ENCODE measurements around the gene LY6G6D. TPM values are rescaled to one million over a fixed set of nuclear protein-coding genes. Genes with fewer than 3 reads are reported as not detected.

LY6G6D gene
- total RNA-seq, 1 experiment from 2014 or later: not detected

DNA sequence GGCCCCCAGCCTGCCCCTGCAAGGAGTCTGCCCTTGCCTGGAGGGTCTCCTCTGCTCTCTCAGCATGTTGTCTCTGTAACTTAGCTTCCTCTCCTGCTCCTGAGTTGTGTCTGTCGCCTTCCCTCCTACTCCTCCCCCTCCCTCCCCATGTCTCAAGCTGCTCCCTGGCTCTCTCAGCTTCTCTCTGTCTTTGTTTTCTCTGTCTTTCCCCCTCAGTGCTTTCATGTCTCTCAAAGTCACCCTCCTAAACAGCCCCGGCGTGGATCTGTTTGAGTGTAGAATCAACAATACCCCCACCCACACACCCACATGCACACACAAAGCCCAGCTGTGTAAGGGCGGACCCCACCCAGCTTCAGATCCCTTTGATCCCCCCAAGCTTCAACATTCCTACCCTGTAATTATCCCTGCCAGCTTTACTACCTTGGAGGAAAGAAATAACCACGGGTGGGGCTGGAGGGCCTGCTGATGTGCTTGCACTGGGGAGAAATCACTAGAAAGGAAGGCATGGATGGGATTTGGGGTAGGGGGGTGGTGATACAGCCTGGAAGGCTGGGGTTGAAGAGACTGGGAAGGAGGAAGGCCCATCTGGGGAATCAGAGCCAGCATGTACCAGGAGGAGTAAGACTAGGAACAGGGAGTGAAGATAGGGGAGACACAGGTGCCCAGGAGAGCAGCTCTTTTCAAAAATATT, 1.0 kb upstream of the LY6G6D start:
- BruUV-seq (replicated peaks): no TSS peak
- intact Hi-C loops (cut with micrococcal nuclease; ENCODE audit: unreplicated experiment): no loop called here
- CTCF ChIA-PET: no interaction called here

GRCh38 chr6:31717499-31718222, 2.5 kb downstream of the LY6G6D start:
- CTCF ChIA-PET: no interaction called here
- H3K9me3 ChIP-seq (ENCODE audit: low read depth, low read length, poor library complexity, severe bottlenecking): no peaks in the 10 kb centered on the region
- no peak for TF ChIP-seq EZH2 (IDR thresholded peaks at IDR 0.05; ENCODE audit: borderline replicate concordance, low read depth, low read length, poor library complexity, severe bottlenecking)
- no peak for TF ChIP-seq CTCF (conservative IDR thresholded peaks at IDR 0.05; ENCODE audit: low read depth, low read length)
- H3K4me3 ChIP-seq (ENCODE audit: low read depth, low read length, poor library complexity, severe bottlenecking): no peak overlapping the region
- DNase-seq (ENCODE audit: low spot score): no peak
- POLR2A ChIA-PET (ENCODE audit: low non-redundant PET): no interaction called here
- no peaks in the 10 kb centered on the region for H3K36me3 ChIP-seq (ENCODE audit: insufficient read depth, low read length, poor library complexity, severe bottlenecking)
- H3K4me1 ChIP-seq (ENCODE audit: insufficient read depth, low read length, poor library complexity, severe bottlenecking): no peaks in the 10 kb centered on the region
- H3K27ac ChIP-seq (ENCODE audit: low read depth, low read length, poor library complexity, severe bottlenecking): no peak overlapping the region
- H3K27me3 ChIP-seq (replicated peaks; ENCODE audit: insufficient read depth, low read depth, low read length, poor library complexity): no peaks in the 10 kb centered on the region
- intact Hi-C loops (cut with micrococcal nuclease; ENCODE audit: unreplicated experiment): no loop called here
- BruUV-seq (replicated peaks): no TSS peak

More for the DNA sequence above, 1.0 kb upstream of the LY6G6D start:
- no peak for DNase-seq (ENCODE audit: low spot score)
- Histone ChIP-seq H3K9me3 (ENCODE audit: low read depth, low read length, poor library complexity, severe bottlenecking) (no peaks in the 10 kb centered on the region), H3K27me3 (replicated peaks; ENCODE audit: insufficient read depth, low read depth, low read length, poor library complexity) (no peaks in the 10 kb centered on the region), H3K4me3 (ENCODE audit: low read depth, low read length, poor library complexity, severe bottlenecking) (no peak overlapping the region), H3K4me1 (ENCODE audit: insufficient read depth, low read length, poor library complexity, severe bottlenecking) (no peaks in the 10 kb centered on the region), H3K36me3 (ENCODE audit: insufficient read depth, low read length, poor library complexity, severe bottlenecking) (no peaks in the 10 kb centered on the region), H3K27ac (ENCODE audit: low read depth, low read length, poor library complexity, severe bottlenecking) (no peak overlapping the region)
- no peak for TF ChIP-seq EZH2 (IDR thresholded peaks at IDR 0.05; ENCODE audit: borderline replicate concordance, low read depth, low read length, poor library complexity, severe bottlenecking)
- no peak for TF ChIP-seq CTCF (conservative IDR thresholded peaks at IDR 0.05; ENCODE audit: low read depth, low read length)
- POLR2A ChIA-PET (ENCODE audit: low non-redundant PET): no interaction called here

- TF ChIP-seq CTCF (conservative IDR thresholded peaks at IDR 0.05; ENCODE audit: low read depth, low read length) (no peak), EZH2 (IDR thresholded peaks at IDR 0.05; ENCODE audit: borderline replicate concordance, low read depth, low read length, poor library complexity, severe bottlenecking) (no peak)
- Histone ChIP-seq H3K4me3 (ENCODE audit: low read depth, low read length, poor library complexity, severe bottlenecking) (no peak overlapping the region), H3K4me1 (ENCODE audit: insufficient read depth, low read length, poor library complexity, severe bottlenecking) (no peaks in the 10 kb centered on the region), H3K27me3 (replicated peaks; ENCODE audit: insufficient read depth, low read depth, low read length, poor library complexity) (no peaks in the 10 kb centered on the region), H3K9me3 (ENCODE audit: low read depth, low read length, poor library complexity, severe bottlenecking) (no peaks in the 10 kb centered on the region), H3K27ac (ENCODE audit: low read depth, low read length, poor library complexity, severe bottlenecking) (no peak overlapping the region), H3K36me3 (ENCODE audit: insufficient read depth, low read length, poor library complexity, severe bottlenecking) (no peaks in the 10 kb centered on the region)
- intact Hi-C loops (cut with micrococcal nuclease; ENCODE audit: unreplicated experiment): no loop called here
- POLR2A ChIA-PET (ENCODE audit: low non-redundant PET): no interaction called here
- BruUV-seq (replicated peaks): no TSS peak
- CTCF ChIA-PET: no interaction called here
- no peak for DNase-seq (ENCODE audit: low spot score)
Observed at GRCh38 chr6:31718265-31718664, 3.1 kb downstream of the LY6G6D start.
